Activated CD4-positive, alpha-beta T cell treated with anti-CD3 and anti-CD28 coated beads for 4 hours (primary cell): ENCODE measurements around the gene VTI1A.

Experiments
- DNase-seq, 2 donors: peaks; one replicate each; pipeline ENCODE4 v3.0.0-alpha.2; 2020

VTI1A gene

DNA sequence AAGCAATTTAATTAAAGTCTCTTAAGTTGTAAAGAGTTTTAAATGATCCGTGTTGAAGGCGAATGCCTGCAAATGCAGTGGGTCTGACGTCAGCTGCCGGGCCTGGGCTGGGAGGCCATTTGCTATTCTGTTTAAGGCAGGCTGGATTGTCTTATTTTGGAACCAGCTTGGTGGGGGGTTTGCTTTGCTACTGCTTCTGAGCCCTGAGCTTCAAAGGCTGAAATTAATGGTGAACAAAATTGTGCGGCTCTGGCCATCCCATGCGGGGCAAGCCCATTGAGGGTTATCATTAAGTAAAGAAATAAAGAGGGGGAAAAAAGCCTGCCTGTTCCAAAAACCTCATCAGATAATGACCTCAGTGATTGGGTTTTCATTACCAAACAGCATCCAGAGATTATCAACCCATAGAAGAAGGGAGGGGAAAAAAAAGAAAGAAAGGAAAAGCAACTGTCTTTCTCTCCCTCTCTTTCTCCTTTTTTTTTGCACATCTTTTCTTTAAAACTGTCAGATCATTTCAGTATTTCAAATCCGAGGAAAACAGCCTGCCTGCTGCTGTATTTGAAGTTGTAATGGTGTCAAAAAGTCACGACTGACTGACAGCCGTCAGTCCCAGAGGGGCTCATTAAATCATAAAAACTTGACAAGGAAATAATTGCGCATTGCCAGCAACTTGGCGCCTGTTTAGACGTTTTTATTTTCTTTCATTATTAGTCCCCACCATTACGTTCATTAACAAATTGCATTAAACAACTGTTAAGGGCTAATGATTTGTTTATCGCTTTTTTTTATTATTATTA is 371.2 kb downstream of the VTI1A start:
- DNase-seq, result no peak

DNA sequence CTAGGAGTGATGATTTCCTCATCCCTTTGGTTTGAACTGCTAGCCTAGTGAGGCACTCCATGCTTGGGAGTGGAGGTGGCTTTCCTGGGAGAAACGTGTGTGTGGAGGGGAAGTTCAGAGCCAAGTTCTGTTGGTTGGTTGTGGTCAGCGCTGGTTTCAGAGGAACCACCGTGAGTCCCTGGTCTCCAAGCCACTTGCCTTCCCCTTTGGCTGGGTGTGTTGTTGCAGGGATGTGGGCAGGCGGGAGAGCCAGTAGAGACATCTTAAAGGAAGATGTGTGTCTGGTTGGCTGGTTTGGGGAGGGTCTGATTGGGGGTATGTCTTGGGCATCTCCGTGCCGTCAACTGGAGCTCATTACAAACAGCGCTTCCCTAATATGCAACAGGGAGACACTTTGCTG is 372.2 kb downstream of the VTI1A start:
- no peak for DNase-seq

DNA sequence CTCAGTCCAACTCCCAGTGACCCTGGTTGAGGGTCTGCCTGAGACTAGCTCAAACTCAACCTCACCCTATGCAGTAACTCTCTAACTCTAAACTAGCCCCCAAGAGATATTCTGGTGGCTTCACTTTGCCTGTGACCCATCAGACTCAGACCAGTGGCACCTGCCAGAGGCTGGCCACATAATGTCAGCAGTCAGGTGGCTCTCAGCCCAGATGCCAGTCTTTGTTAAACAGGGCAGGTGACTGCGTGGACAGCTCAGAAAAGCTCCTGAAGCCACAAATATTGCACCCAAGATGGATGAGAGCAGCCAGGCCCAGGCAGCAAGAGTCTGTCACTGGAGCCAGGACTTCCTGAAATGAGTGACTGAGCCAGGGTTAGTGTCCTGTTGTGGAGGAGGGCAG is 373.3 kb downstream of the VTI1A start:
- no peak for DNase-seq

DNA sequence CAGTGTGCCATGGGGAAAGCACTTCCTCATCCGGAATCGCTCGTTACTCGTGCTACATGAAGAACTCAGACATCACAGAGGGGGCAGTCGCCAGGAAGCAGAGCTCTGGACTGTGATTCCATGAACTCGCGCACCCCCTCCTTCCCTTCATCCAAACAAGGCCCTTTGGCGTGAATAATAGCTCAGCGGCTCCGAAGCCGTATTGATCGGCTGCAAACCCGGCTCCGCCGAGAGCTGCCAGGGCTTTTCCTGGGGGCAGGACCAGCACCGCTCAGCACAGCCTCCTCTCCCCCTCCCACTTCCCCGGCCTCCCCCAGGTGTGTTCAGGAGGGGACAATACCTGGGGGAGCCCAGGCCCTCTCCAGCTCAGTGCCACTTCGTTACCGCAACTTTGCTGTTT is 374.0 kb downstream of the VTI1A start:
- DNase-seq, result no peak

DNA sequence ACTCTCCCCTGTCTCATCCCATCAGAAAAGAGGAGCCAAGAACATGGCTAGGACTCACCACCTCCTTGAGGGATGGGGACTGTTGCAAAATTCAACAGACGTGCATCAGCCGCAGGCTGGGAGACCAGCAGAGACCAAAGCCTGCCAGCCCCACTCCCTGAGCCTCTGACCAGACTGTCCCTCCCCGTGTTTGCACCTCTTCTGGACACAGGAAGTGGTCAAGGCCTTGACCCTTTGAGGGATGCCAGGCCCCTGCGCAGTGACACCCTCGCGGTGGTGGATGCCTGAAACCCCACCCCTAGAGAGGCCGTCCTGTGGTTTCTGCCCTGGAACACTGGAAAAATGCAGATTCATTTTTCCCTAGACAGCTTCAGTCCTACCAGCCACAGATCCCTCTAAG is 374.6 kb downstream of the VTI1A start:
- DNase-seq, result no peak

DNA sequence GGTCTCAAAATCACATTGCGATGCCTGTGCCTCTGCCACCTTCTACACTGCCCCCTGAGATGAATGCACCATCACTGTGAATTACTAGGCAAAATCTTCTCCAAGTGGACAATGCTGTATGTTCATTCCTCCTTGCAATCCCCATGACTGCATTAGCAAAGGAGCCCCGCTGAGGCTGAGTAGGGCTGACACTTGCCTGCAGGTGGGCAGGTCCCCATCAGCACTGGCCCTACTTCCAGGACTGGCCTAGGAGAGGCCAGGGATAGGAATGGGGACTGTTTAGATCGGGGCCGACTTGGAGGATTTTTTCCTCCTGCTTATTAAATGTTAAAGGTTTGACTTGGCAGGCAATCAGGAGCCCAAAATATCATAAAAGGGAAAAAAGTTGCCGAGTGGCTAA is 376.0 kb downstream of the VTI1A start:
- no peak for DNase-seq

DNA sequence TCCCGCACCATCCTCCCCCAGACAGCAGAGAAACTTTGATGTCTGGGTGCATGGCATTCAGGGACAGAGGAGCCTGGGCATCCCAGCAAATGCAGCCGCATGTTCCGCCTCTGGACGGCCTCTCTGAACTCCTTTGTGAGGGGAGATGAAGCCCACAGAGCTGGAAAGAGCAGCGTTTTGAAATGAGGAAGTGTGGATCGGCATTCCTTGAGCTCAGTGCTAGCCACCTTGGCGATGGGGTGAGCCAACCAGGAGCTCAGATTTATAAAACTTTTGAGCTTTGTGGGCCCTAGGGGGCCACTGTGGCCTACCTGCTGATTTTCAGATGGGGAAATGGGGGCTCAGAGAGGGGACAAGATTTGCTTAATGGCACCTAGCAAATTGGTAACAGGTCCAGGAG is 376.6 kb downstream of the VTI1A start:
- DNase-seq, result no peak

DNA sequence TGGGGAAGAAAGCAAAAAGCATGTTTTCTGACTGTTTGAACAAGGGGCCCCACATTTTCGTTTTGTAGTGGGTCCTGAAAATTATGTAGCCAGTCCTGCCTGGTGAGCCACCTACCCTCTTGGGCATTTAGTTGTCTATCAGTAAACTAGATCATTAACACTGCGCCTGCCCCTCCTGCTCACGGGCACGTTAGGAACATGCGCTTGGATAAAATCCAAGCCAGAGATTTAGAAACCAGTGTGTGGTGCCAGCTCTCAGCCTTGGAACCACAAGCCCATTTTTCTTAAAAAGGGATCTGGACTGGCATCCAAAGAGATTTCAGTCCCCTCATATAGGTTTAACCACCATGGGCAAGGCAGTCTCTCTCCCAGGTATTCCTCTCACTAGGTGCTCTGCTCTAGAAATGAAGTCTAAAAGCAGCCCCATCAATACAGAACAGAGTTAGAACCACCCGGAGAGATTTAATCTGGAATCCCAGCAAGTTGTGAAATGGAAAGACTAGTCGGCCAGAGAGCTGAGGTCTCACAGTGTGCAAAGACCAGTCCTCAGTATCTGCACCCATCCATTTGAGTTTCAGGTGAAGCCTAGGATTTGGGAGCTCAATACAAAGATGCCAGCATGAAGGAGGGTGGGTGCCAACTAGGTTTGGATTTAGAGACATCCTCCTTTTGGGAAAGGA is 379.1 kb downstream of the VTI1A start:
- no peak for DNase-seq

DNA sequence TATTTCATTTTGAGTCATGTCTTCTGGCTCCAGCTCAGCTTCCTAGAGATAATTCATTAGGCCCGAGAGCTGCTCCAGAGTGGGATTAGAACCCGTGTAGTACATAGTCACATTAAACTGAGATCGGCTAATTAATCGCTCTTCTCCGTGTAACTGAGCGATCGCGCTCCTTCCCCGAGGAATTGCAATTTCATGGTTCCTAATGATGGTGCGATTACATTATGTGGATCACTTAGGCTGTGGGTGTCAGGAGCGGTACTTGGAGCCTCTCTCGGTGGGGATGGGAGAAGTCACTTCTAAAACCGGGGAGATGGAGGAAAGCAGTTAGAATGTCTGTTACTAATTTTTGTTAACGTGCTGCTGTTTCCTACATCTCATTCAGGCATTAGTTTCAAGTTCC is 380.1 kb downstream of the VTI1A start:
- DNase-seq, result no peak

DNA sequence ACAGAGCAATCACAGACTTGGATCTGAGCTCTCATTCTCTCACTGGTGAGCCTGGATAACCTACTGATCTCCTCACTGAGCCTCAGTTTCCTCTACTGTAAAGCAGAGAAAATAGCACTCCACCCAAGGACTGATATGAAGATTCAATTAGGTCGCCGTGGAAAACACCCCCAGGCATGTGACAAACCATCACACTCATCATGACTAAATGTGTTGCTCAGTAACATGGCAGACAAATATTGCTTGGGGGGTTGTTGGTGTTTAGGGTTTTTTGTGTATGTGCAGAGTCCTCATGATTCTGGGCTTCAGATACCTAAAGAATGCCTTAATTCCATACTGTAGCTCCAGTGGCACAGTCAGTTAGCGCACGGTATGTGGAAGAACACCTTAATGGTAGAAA is 380.9 kb downstream of the VTI1A start:
- no peak for DNase-seq

DNA sequence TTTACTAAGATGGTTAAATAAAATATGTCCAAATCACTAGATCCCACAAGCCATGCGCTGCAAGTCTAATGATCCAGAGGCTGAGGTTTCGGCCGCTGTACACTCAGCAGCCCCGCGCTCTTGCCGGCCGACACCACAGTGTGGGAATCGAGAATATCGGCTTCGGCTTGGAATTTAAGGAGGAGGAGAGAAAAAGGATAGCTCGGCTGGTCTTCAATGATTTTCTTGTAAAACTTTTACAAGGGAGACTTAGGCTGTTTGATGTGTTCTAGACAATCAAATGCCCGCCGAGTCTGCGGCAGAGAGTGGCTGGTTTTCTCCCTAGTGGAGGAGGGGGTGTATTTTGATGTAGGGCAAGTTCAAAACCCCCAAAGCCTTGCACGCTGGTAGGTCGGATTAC is 384.8 kb downstream of the VTI1A start:
- DNase-seq, result no peak

DNA sequence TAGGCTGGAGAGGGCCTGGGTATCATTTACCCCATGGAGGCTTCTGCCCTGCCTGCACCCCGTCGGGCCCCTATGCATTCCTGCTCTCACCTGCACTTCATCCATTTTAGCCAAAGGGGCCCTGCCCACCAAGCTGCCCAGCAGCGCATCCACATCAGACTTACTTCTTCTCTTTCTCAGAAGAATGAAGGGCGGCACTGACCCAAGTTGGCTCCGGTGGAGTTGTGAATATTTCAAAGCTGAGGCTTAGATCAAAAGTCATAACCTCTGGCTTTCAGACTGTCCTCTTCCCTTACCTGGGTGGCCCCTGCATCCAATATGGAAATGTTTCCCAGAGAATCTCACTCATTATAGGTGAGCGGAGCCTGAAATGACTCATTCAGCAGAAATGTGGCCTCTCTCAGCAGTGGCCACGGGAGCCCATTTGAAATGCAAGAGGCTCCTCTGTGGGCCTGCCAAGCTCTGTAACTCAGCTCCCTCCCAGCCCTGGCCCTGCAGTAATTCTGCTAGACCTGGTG is 385.4 kb downstream of the VTI1A start:
- no peak for DNase-seq

DNA sequence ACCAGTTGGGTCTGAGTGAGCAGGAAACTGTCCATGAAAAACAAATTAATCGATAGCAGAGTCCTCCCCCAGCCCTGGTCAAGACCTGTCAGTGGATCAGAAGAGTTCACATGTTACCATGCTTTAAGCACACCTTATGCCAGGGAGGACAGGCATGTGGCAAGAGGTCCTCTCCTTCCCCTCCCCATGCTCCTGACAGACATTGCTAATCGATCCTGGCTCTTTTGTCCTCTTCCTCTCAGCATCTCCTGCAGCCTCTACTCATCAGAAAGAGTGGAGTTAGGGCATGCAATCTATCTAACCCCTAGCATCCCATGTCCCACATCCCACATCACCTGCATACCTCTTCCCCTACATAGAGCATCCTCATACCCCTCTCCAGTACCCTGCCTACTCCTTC is 385.9 kb downstream of the VTI1A start:
- DNase-seq, result no peak

DNA sequence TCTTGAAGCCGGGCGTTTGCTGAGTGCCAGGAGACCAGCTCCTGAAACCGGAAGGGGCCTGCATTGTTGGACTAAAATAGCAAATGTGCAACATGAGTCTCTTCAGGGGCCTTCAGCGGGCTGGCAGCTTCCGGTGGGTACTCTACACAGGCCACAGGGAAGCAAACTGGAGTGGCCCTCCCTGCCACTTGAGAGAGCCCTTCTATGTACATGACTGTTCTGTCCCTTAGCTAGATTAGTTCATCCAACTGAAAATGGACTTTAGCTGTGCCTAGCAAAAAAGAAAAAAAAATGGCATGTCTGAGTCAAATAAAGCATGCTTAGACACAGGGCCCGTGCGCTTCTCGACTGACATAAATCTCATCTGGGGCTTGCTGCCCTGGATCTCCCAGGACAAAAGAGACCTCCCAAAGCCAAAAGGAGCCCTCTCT is 387.8 kb downstream of the VTI1A start:
- DNase-seq, result no peak

DNA sequence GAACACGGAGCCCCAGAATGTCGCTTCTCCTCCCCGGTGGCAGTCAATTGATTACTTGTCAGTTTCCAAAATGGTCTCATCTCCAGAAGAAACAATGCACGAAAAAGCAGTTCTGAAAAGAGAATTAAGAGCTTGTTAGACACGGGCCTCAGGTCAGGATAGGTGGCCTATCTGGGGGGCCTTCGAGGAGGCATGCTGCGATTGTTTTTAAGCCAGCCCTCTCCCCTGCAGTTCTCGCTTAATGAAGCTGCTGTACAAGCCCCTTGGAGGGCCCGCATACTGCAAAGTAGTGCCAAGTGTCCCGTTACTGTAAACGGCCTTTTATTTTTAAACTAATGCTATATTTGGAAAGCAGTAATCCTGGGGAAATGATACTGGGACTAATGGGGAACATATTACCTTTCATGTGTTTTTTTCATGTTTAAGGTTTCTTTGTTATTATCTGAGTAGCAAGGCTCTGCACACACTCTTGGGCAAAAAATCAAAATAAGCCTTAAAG is 388.3 kb downstream of the VTI1A start:
- no peak for DNase-seq

DNA sequence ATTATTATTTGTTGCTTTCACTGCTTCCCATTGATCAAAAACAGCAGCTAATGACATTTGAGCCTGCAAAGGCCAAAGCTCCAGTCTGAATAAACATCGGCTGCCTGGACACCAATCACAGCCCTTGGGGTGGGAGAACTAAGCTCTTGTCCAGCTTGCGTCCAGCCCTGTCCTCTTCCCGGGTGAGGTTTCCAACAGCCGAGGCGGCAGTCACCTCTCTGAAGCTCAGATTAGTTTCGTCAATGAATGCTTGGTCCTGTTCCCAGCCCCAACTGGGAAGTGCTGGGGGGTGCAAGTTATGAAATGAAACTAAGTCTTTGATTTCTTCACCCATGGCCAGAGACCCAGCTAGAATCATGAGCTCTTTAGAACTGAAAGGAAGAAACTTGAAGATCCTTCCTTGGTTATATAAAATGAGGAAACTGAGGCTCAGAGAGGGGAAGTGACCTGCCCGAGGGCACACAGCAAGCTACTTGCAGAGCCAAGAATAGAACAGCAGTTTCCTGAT is 389.0 kb downstream of the VTI1A start:
- no peak for DNase-seq

DNA sequence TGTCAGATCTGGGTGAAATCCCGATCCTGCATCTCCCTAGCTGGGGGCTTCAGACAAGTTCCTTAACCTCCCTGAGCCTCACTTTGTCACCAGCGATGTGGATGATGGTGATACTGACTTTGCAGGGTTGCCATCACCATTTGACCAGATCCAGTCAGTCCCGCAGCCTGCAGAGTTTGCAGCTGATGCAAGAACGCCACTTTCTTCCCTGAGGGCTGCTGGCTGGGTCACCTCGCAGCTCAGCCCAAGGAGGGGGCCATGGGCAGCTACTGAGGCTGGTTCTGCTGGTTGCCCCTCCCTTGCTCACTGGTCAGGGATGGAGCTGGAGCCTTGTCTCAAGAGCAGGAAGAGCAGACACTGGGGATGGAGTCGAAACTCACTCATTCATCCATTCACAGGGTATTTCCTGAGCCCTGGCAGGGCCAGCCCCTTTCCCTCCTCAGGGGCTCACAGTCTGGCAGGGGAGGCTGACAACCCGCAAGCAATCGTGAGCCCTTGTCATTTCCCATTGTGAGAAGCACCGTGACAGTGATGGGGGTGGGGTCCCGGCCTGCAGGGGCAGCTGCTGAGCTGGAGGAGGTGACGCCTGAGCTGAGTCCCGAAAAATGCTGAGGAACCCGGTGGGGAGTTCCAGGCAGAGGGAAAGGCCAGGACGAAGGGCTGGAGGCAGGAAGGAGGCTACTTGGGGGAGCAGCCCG is 391.9 kb downstream of the VTI1A start:
- no peak for DNase-seq

DNA sequence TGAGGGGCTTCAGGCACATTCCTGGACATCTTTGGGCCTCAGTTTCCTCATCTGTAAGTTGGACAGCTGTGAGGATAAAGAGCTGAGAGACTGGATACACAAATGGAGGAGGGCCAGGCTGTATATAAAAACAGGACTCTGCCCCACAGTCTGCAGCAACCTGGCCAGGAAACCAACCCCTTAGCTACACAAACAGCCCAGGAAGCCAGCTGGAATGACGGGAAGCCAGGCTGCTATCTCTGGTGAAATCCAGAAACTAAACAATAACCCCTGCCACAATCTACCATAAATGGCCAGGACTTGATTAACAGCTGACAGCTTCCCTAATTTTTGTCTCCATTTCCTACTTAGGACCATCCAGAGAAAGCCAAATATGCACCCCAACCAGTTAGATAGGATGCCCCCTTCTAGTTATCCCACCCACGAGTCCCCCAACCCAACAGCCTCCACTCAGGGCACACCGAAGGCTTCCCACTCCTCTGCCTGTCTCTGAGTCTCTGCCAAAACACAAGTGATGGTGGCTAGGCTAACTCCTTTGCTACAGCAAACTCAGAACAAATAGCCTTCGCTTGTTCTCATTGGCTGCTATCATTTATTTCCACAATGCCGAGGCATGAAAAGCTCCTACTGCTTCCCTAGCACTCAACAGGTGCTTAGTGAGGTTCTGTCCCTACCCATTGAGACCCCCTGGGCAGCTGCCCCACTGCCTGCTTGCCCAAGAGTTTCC is 393.1 kb downstream of the VTI1A start:
- no peak for DNase-seq

DNA sequence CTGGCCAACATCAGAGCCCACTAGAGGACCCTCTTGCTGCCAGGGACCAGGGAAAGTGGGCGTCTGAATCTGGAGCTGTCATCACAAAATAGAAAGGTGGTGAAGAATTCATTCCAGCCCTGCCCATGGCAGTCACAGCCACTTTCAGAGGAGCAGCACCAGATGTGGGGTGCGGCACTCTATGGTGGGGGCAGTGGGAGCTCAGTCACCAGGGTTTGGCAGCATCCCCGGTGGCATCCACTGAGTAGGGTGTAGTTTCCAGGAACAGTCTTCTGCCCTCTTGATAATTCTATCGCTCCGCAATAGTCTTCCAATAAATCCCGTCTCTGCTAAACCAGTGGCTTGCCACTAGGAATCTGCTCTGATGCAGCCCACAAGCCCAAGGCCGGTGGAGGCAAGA is 394.5 kb downstream of the VTI1A start:
- no peak for DNase-seq

DNA sequence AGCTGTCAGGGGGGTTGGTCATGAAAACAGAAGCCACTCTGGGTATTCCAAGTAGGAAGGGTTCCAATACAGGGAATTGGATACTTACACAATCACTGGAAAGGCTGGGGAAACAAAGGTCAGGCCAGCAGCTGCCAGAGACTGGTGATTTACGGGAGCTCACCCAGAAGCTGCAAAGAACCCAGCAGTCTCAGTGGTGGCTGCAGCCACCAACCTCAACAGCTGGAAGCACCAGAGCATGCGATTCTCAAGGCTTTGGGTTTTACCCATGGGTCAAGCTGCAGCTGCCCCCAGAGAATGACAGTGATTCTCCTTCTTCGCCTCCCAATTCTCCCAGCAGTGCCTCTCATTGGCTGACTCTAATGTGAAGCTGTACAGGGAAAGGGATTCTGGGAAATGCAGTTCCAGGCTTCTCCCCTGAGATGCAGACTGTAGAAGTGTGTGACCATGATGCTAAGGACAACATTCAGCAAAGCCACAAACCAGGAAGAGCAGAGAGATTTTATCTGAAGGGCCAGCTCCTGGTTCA is 395.9 kb downstream of the VTI1A start:
- DNase-seq, result no peak

DNA sequence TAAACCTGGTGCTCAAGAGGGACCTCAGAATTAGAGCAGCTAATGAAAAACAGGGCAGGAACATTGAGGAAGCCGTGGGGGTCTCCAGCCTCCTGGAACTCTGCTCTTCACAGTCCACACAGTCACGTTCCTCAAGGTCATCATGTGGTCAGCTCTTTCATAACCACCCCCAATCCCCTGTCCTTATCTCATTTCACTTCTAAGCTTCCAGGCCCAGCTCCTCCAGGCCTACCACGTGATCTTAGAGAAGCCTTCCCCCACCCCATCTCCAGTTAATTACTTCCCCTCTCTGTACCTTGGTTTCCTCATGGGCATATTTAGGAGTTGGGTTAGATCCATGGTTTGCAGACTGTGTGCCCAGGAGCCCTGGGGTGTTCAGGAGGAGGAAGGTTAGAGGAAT is 396.6 kb downstream of the VTI1A start:
- DNase-seq, result no peak
